Gastrocnemius medialis (tissue), 4 donors: ENCODE measurements around the gene MRPL42.

Source experiments
- POLR2A ChIP-seq, 2 donors: fragments of 450-650 bp; IDR thresholded peaks; one replicate each; pipeline ENCODE4 v1.6.1; 2017; ENCODE audit warnings: antibody characterized with exemption in 2 of 2, mild to moderate bottlenecking in 2 of 2, moderate library complexity in 2 of 2
- TF ChIP-seq, protein P1 (sequence below), 5 experiments: fragments of 450-650 bp in 3 of 5; fragments of 200-600 bp in 2 of 5; sonication (generic) in 2 of 5; IDR thresholded peaks in 4 of 5; conservative IDR thresholded peaks in 1 of 5; 1 replicate in 4 of 5; 2 replicates in 1 of 5; pipeline ENCODE4 v1.5.1; 2016 to 2019; ENCODE audit warnings: antibody characterized with exemption in 5 of 5, mild to moderate bottlenecking in 3 of 5, moderate library complexity in 3 of 5

DNA sequence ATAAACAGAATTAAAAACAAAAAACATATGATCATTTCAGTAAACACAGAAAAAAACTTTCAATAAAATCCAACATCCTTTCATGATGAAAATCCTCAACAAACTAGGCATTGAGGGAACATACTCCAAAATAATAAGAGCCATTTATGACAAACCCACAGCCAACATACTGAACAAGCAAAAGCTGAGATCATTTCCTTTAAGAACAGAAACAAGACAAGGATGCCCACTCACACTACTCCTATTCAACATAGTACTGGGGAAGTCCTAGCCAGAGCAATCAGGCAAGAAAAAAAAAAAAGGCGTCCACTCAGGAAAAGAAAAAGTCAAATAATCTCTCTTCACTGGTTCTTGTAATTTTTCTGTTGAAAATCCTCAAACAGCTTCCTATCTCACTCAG is 30.1 kb downstream of the MRPL42 start:
- no peak for TF ChIP-seq POLR2A (IDR thresholded peaks at IDR 0.05)
- TF ChIP-seq, protein P1, sequence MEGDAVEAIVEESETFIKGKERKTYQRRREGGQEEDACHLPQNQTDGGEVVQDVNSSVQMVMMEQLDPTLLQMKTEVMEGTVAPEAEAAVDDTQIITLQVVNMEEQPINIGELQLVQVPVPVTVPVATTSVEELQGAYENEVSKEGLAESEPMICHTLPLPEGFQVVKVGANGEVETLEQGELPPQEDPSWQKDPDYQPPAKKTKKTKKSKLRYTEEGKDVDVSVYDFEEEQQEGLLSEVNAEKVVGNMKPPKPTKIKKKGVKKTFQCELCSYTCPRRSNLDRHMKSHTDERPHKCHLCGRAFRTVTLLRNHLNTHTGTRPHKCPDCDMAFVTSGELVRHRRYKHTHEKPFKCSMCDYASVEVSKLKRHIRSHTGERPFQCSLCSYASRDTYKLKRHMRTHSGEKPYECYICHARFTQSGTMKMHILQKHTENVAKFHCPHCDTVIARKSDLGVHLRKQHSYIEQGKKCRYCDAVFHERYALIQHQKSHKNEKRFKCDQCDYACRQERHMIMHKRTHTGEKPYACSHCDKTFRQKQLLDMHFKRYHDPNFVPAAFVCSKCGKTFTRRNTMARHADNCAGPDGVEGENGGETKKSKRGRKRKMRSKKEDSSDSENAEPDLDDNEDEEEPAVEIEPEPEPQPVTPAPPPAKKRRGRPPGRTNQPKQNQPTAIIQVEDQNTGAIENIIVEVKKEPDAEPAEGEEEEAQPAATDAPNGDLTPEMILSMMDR (IDR thresholded peaks at IDR 0.05 in 4 of 5, conservative IDR thresholded peaks at IDR 0.05 in 1 of 5) = no peak
